ENCODE data around the gene USP35. TPM values are rescaled to one million over a fixed set of nuclear protein-coding genes. Genes with fewer than 3 reads are reported as not detected.

Gene USP35
- total and polyA plus RNA-seq, 2 donors (not counting 1 experiment from before 2014, with no cell fraction given) = 4.6 to 13.0 TPM

GRCh38 chr11:78214331-78215194 is 25.8 kb downstream of the USP35 start:
- no peaks in the 10 kb centered on the region for H4K20me1 ChIP-seq (ENCODE audit: control insufficient read depth, extremely low read depth, insufficient read depth, low read length)
- no peaks in the 10 kb centered on the region for H3K27me3 ChIP-seq (ENCODE audit: control insufficient read depth, insufficient read depth, low read length)
- H3K79me2 ChIP-seq (ENCODE audit: control insufficient read depth, insufficient read depth, low read length) = no peaks in the 10 kb centered on the region
- no peaks in the 10 kb centered on the region for H3K4me1 ChIP-seq (ENCODE audit: control insufficient read depth, extremely low read depth, insufficient read depth, low read length)
- H3K4me2 ChIP-seq (ENCODE audit: extremely low read depth, insufficient read depth, low read length) = no peak overlapping the region
- no peak overlapping the region for H2AFZ ChIP-seq (ENCODE audit: low read length)
- no peak overlapping the region for H3K4me3 ChIP-seq (replicated peaks in 1 of 4; ENCODE audit: control extremely low read depth in 1 of 4, insufficient read depth in 1 of 4, low read depth in 3 of 4, low read length in 4 of 4)
- H3K27ac ChIP-seq (ENCODE audit: insufficient read depth, low read length) = no peak overlapping the region
- peaks cover 12% of the 10 kb centered on the region for H3K36me3 ChIP-seq (ENCODE audit: control insufficient read depth, insufficient read depth, low read length)
- no peak for DNase-seq (ENCODE audit: low read depth in 2 of 2)
- no peaks in the 10 kb centered on the region for H3K9me3 ChIP-seq (ENCODE audit: control insufficient read depth, insufficient read depth, low read depth, low read length)
- no peak overlapping the region for H3K9ac ChIP-seq (ENCODE audit: insufficient read depth, low read length)
- TF ChIP-seq EZH2 (IDR thresholded peaks at IDR 0.05; ENCODE audit: low read length, missing control alignments) = no peak
- TF ChIP-seq CTCF (conservative IDR thresholded peaks at IDR 0.05 in 1 of 2, IDR thresholded peaks at IDR 0.05 in 1 of 2; ENCODE audit: low read depth in 1 of 2, low read length in 2 of 2) = no peak

GRCh38 chr11:78216021-78216420 is 27.3 kb downstream of the USP35 start:
- no peaks in the 10 kb centered on the region for H3K9me3 ChIP-seq (ENCODE audit: control insufficient read depth, insufficient read depth, low read depth, low read length)
- no peak overlapping the region for H3K27ac ChIP-seq (ENCODE audit: insufficient read depth, low read length)
- H4K20me1 ChIP-seq (ENCODE audit: control insufficient read depth, extremely low read depth, insufficient read depth, low read length) = no peaks in the 10 kb centered on the region
- H3K36me3 ChIP-seq (ENCODE audit: control insufficient read depth, insufficient read depth, low read length) = peaks cover 12% of the 10 kb centered on the region
- H3K9ac ChIP-seq (ENCODE audit: insufficient read depth, low read length) = no peak overlapping the region
- no peak overlapping the region for H2AFZ ChIP-seq (ENCODE audit: low read length)
- H3K4me1 ChIP-seq (ENCODE audit: control insufficient read depth, extremely low read depth, insufficient read depth, low read length) = no peaks in the 10 kb centered on the region
- H3K79me2 ChIP-seq (ENCODE audit: control insufficient read depth, insufficient read depth, low read length) = no peaks in the 10 kb centered on the region
- no peak overlapping the region for H3K4me3 ChIP-seq (replicated peaks in 1 of 4; ENCODE audit: control extremely low read depth in 1 of 4, insufficient read depth in 1 of 4, low read depth in 3 of 4, low read length in 4 of 4)
- H3K4me2 ChIP-seq (ENCODE audit: extremely low read depth, insufficient read depth, low read length) = no peak overlapping the region
- TF ChIP-seq EZH2 (IDR thresholded peaks at IDR 0.05; ENCODE audit: low read length, missing control alignments) (no peak), CTCF (conservative IDR thresholded peaks at IDR 0.05 in 1 of 2, IDR thresholded peaks at IDR 0.05 in 1 of 2; ENCODE audit: low read depth in 1 of 2, low read length in 2 of 2) (no peak)
- no peaks in the 10 kb centered on the region for H3K27me3 ChIP-seq (ENCODE audit: control insufficient read depth, insufficient read depth, low read length)
- no peak for DNase-seq (ENCODE audit: low read depth in 2 of 2)

- H3K36me3 ChIP-seq (ENCODE audit: control insufficient read depth, insufficient read depth, low read length) = peaks cover 16% of the 10 kb centered on the region
- no peak overlapping the region for H2AFZ ChIP-seq (ENCODE audit: low read length)
- DNase-seq (ENCODE audit: low read depth in 2 of 2) = no peak
- H3K4me3 ChIP-seq (replicated peaks in 1 of 4; ENCODE audit: control extremely low read depth in 1 of 4, insufficient read depth in 1 of 4, low read depth in 3 of 4, low read length in 4 of 4) = no peak overlapping the region
- no peaks in the 10 kb centered on the region for H3K27me3 ChIP-seq (ENCODE audit: control insufficient read depth, insufficient read depth, low read length)
- no peaks in the 10 kb centered on the region for H3K4me1 ChIP-seq (ENCODE audit: control insufficient read depth, extremely low read depth, insufficient read depth, low read length)
- no peak for TF ChIP-seq EZH2 (IDR thresholded peaks at IDR 0.05; ENCODE audit: low read length, missing control alignments)
- TF ChIP-seq CTCF (conservative IDR thresholded peaks at IDR 0.05 in 1 of 2, IDR thresholded peaks at IDR 0.05 in 1 of 2; ENCODE audit: low read depth in 1 of 2, low read length in 2 of 2) = no peak
- H4K20me1 ChIP-seq (ENCODE audit: control insufficient read depth, extremely low read depth, insufficient read depth, low read length) = no peaks in the 10 kb centered on the region
- no peaks in the 10 kb centered on the region for H3K79me2 ChIP-seq (ENCODE audit: control insufficient read depth, insufficient read depth, low read length)
- H3K9me3 ChIP-seq (ENCODE audit: control insufficient read depth, insufficient read depth, low read depth, low read length) = no peaks in the 10 kb centered on the region
- H3K4me2 ChIP-seq (ENCODE audit: extremely low read depth, insufficient read depth, low read length) = no peak overlapping the region
- no peak overlapping the region for H3K9ac ChIP-seq (ENCODE audit: insufficient read depth, low read length)
- no peak overlapping the region for H3K27ac ChIP-seq (ENCODE audit: insufficient read depth, low read length)
These were observed 28.0 kb downstream of the USP35 start for GRCh38 chr11:78216571-78217287.

Measured in fibroblast of lung (primary cell).